GM06990 (cell line): ENCODE results near the gene PCOLCE2.

Experiments used
- DNase-seq: peaks from one replicate; pipeline ENCODE4 v3.0.0-alpha.2; 2011; ENCODE audit not compliant: insufficient read length; ENCODE audit errors: extremely low read depth
- H3K27me3 ChIP-seq: replicated peaks from 2 replicates; pipeline ENCODE4 v1.6.0; 2011; ENCODE audit warnings: low read length; ENCODE audit not compliant: control insufficient read depth, insufficient read depth
- H3K36me3 ChIP-seq: 2 replicates; pipeline ENCODE4 v1.5.1; 2011; ENCODE audit warnings: low read length; ENCODE audit not compliant: control insufficient read depth, insufficient read depth
- H3K4me3 ChIP-seq: replicated peaks from 2 replicates; pipeline ENCODE4 v1.5.1; 2011; ENCODE audit warnings: low read depth, mild to moderate bottlenecking, control low read depth, low read length
- CTCF ChIP-seq: IDR thresholded peaks from 2 replicates; pipeline ENCODE4 v1.5.1; 2011; ENCODE audit warnings: low read length, control low read depth, mild to moderate bottlenecking, inconsistent platforms; ENCODE audit not compliant: insufficient read depth, poor library complexity, severe bottlenecking

PCOLCE2 gene

GRCh38 chr3:142866841-142867631, 21.8 kb downstream of the PCOLCE2 start:
- Histone ChIP-seq H3K4me3 (no peak overlapping the region), H3K36me3 (no peaks in the 10 kb centered on the region), H3K27me3 (no peaks in the 10 kb centered on the region)
- TF ChIP-seq CTCF: no peak
- DNase-seq: no peak

GRCh38 chr3:142863930-142864920, 24.7 kb downstream of the PCOLCE2 start:
- Histone ChIP-seq H3K27me3 (no peaks in the 10 kb centered on the region), H3K4me3 (no peak overlapping the region), H3K36me3 (no peaks in the 10 kb centered on the region)
- no peak for TF ChIP-seq CTCF
- DNase-seq: no peak

- no peak for DNase-seq
- TF ChIP-seq CTCF: no peak
- Histone ChIP-seq H3K4me3 (no peak overlapping the region), H3K27me3 (no peaks in the 10 kb centered on the region), H3K36me3 (no peaks in the 10 kb centered on the region)
Observed at GRCh38 chr3:142863010-142863817, 25.7 kb downstream of the PCOLCE2 start.

- Histone ChIP-seq H3K36me3 (no peaks in the 10 kb centered on the region), H3K4me3 (no peak overlapping the region), H3K27me3 (no peaks in the 10 kb centered on the region)
- no peak for TF ChIP-seq CTCF
- DNase-seq: no peak
Observed at GRCh38 chr3:142861926-142862325, 27.0 kb downstream of the PCOLCE2 start.

GRCh38 chr3:142858043-142858442, 30.8 kb downstream of the PCOLCE2 start:
- Histone ChIP-seq H3K4me3 (no peak overlapping the region), H3K27me3 (no peaks in the 10 kb centered on the region), H3K36me3 (no peaks in the 10 kb centered on the region)
- DNase-seq: no peak
- TF ChIP-seq CTCF: no peak
